ENCODE measurements around the gene UROS. TPM values are rescaled to one million over a fixed set of nuclear protein-coding genes. Genes with fewer than 3 reads are reported as not detected.

Gene UROS
- total and polyA plus RNA-seq, 10 donors, result 30.3 to 43.8 (median 39.2) TPM

GRCh38 chr10:125844751-125845221 is 21.7 kb upstream of the UROS start:
- peaks cover 0 to 19% (median 2%) of the 10 kb centered on the region in 6 donors for H3K4me1 ChIP-seq
- H3K36me3 ChIP-seq, result peaks cover 2 to 91% (median 31%) of the 10 kb centered on the region in 6 donors
- peak overlapping the region in 2 of 8 donors; percentile 0 to 27 for H3K27ac ChIP-seq
- no peak for DNase-seq
- H3K27me3 ChIP-seq (replicated peaks in 1 of 7), result no peaks in the 10 kb centered on the region
- H3K4me3 ChIP-seq, result no peak overlapping the region
- TF ChIP-seq CTCF (IDR thresholded peaks at IDR 0.05 in 8 of 11, conservative IDR thresholded peaks at IDR 0.05 in 3 of 11), result no peak
- no peak for TF ChIP-seq POLR2A (IDR thresholded peaks at IDR 0.05)
- peak in 1 of 3 donors; percentile 52 for TF ChIP-seq POLR2AphosphoS5 (IDR thresholded peaks at IDR 0.05)
- H3K9me3 ChIP-seq, result no peaks in the 10 kb centered on the region
- intact Hi-C loops (cut with DNase I; ENCODE audit: low total_unique reads), result no loop called here
- 58 to 79% (median 76%) methylated on average over 7 of the region's 7 CpGs for WGBS, 5 donors

GRCh38 chr10:125843603-125844329 is 20.7 kb upstream of the UROS start:
- Histone ChIP-seq H3K4me3 (no peak overlapping the region), H3K27ac (no peak overlapping the region), H3K4me1 (peaks cover 0 to 19% (median 2%) of the 10 kb centered on the region in 6 donors), H3K9me3 (no peaks in the 10 kb centered on the region), H3K36me3 (peaks cover 2 to 91% (median 38%) of the 10 kb centered on the region in 6 donors), H3K27me3 (replicated peaks in 1 of 7) (no peaks in the 10 kb centered on the region)
- 85 to 92% (median 91%) methylated on average over 9 of the region's 9 CpGs for WGBS, 5 donors
- TF ChIP-seq POLR2A (IDR thresholded peaks at IDR 0.05) (no peak), CTCF (IDR thresholded peaks at IDR 0.05 in 8 of 11, conservative IDR thresholded peaks at IDR 0.05 in 3 of 11) (no peak), POLR2AphosphoS5 (IDR thresholded peaks at IDR 0.05) (no peak)
- DNase-seq, result no peak
- intact Hi-C loops (cut with DNase I; ENCODE audit: low total_unique reads), result no loop called here

- no peak overlapping the region for H3K4me3 ChIP-seq
- H3K27ac ChIP-seq, result no peak overlapping the region
- intact Hi-C loops (cut with DNase I; ENCODE audit: low total_unique reads), result no loop called here
- DNase-seq, result no peak
- 93 to 99% (median 97%) methylated on average over 3 of the region's 3 CpGs for WGBS, 5 donors
- no peaks in the 10 kb centered on the region for H3K27me3 ChIP-seq (replicated peaks in 1 of 7)
- TF ChIP-seq POLR2AphosphoS5 (IDR thresholded peaks at IDR 0.05) (no peak), CTCF (IDR thresholded peaks at IDR 0.05 in 8 of 11, conservative IDR thresholded peaks at IDR 0.05 in 3 of 11) (no peak), POLR2A (IDR thresholded peaks at IDR 0.05) (no peak)
- peaks cover 0 to 19% (median 2%) of the 10 kb centered on the region in 6 donors for H3K4me1 ChIP-seq
- peaks cover 2 to 93% (median 62%) of the 10 kb centered on the region in 6 donors for H3K36me3 ChIP-seq
- no peaks in the 10 kb centered on the region for H3K9me3 ChIP-seq
Observed at GRCh38 chr10:125840955-125841354, 17.9 kb upstream of the UROS start.

DNA sequence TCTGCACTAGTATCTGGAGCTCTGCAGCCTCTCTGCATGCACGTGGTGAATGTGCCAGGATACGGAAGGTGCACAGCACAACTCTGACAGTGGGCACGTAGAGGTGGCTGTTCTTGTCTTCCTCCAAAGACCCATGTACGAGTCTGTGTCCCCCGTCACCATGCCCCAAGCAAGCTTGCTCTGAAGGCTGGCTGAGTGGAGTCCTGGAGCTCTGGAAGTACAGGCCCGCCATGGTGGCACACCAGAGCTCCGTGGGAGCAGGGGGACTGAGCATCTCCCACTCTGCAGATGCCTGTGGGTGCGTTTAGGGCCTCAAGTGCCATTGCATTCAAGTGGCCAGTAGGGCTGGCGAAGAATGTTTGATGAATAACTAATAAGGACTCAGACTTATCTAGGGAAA is 17.3 kb upstream of the UROS start:
- Histone ChIP-seq H3K27me3 (replicated peaks in 1 of 7) (no peaks in the 10 kb centered on the region), H3K36me3 (peaks cover 2 to 93% (median 65%) of the 10 kb centered on the region in 6 donors), H3K9me3 (no peaks in the 10 kb centered on the region), H3K4me1 (peaks cover 0 to 19% (median 2%) of the 10 kb centered on the region in 6 donors), H3K4me3 (no peak overlapping the region), H3K27ac (no peak overlapping the region)
- no peak for DNase-seq
- intact Hi-C loops (cut with DNase I; ENCODE audit: low total_unique reads), result no loop called here
- TF ChIP-seq CTCF (IDR thresholded peaks at IDR 0.05 in 8 of 11, conservative IDR thresholded peaks at IDR 0.05 in 3 of 11) (no peak), POLR2AphosphoS5 (IDR thresholded peaks at IDR 0.05) (no peak), POLR2A (IDR thresholded peaks at IDR 0.05) (no peak)
- WGBS, 5 donors, result 93 to 98% (median 95%) methylated on average over 9 of the region's 9 CpGs

All from spleen (tissue), 11 donors.